Suprapubic skin (tissue), 3 donors: ENCODE results near the gene ELOF1.

ENCODE experiments used
- CTCF ChIP-seq, 2 donors: fragments of 200-600 bp in 1 of 2; fragments of 450-650 bp in 1 of 2; sonication (generic) in 1 of 2; IDR thresholded peaks; one replicate each; pipeline ENCODE4 v1.5.1; 2016 to 2019; ENCODE audit warnings: antibody characterized with exemption in 2 of 2, mild to moderate bottlenecking in 1 of 2, moderate library complexity in 1 of 2
- EP300 ChIP-seq: sonication (generic); formaldehyde crosslinking; IDR thresholded peaks from one replicate; pipeline ENCODE4 v1.6.1; 2017; ENCODE audit warnings: antibody characterized with exemption
- POLR2A ChIP-seq, 2 donors: fragments of 450-650 bp; IDR thresholded peaks; one replicate each; pipeline ENCODE4 v1.6.1; 2017; ENCODE audit warnings: antibody characterized with exemption in 2 of 2, mild to moderate bottlenecking in 2 of 2, moderate library complexity in 2 of 2

GRCh38 chr19:11519138-11519537 lies 39.9 kb downstream of the ELOF1 start:
- TF ChIP-seq CTCF (IDR thresholded peaks at IDR 0.05) = no peak
- no peak for TF ChIP-seq EP300
- TF ChIP-seq POLR2A (IDR thresholded peaks at IDR 0.05) = no peak
